HG02943 (cell line): Measurements from ENCODE around the gene ATXN1.

Experiments used
- ATAC-seq: cut with Tn5 transposase; IDR thresholded peaks from one replicate; pipeline ENCODE4 v1.9.1; 2021; ENCODE audit warnings: mild to moderate bottlenecking, low read depth, moderate library complexity; ENCODE audit not compliant: unreplicated experiment

The ATXN1 gene

GRCh38 chr6:16331384-16332174 is 429.7 kb downstream of the ATXN1 start:
- no peak for ATAC-seq

DNA sequence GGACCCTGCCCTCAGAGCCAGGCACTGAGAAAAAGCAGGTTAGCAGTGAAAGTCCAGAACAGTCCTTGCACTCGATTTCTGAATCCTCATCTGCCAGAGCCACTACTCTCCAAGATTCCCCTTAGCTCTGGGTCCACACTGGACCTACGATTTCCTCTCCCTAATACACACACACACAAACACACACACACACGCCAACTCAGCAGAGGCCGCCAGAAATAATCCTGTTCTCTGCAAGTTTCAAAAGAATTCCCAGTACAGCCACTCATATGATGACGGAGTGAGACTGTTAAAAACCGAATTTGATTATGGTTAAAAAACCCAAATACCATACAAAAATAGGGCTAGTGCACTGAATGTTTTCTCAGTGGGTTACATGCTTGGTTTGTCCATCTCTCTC is 432.0 kb downstream of the ATXN1 start:
- ATAC-seq = no peak

DNA sequence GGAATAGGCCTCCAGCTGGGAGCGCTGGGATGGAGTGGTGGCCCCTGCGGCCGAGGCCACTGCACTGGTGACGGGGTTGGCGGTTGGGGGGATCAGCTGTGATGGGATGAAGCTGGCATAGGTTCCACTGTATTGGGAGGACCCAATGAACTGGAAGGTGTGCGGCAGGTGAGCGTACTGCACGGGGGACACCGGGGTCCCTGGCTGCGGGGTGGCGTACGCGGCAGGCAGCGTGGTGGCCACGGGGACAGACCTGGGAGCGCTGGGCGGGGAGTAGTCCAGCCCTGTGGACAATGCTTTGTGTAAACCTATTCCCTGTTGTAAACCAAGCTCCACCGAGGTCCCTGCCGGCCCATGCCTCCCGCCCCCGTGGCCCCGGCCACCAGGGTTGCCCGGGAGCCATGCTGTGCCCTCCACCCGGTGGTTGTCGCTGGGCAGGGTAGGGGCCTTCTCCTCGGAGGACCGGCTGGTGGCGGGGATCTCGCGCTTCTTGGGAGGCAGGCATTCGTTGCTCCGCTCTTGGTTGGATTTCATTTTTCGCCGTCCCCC is 433.4 kb downstream of the ATXN1 start:
- no peak for ATAC-seq

- no peak for ATAC-seq
Observed at GRCh38 chr6:16326971-16327776, 434.1 kb downstream of the ATXN1 start.

DNA sequence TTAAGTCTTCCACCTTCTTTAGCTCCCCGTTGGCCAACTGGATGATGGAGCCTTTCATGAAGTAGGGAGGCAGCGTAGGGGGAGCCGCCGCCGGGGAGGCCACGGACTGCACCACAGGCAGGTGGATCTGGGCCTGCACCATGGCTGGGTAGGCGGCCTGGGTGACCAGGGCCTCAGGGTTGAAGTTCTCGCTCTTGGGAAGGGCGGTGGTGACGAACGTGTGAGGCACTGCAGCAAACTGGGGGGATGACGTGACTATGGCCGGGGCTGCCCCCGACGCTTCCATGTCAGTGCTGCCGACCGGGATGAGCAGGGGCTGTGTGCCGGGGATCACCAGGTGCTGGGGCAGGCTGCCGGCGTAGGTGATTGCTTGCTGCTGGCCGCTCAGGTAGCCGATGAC is 434.7 kb downstream of the ATXN1 start:
- ATAC-seq = no peak

GRCh38 chr6:16324606-16325225 is 436.5 kb downstream of the ATXN1 start:
- no peak for ATAC-seq

DNA sequence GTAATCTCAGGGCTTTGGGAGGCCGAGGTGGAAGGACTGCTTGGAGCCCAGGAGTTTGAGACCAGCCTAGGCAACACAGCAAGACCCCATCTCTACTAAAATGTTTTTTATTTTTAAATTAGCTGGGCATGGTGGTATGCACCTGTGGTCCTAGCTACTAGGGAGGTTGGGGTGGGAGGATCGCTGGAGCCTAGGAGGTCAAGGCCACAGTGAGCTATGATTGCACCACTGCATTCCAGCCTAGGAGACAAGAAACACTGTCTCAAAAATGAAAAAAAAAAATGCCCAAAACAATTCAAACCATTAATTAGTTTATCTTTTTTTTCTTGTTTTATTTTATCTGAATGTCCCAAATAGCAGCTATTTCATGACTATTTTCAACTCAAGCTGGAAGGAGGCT is 437.1 kb downstream of the ATXN1 start:
- ATAC-seq = no peak

DNA sequence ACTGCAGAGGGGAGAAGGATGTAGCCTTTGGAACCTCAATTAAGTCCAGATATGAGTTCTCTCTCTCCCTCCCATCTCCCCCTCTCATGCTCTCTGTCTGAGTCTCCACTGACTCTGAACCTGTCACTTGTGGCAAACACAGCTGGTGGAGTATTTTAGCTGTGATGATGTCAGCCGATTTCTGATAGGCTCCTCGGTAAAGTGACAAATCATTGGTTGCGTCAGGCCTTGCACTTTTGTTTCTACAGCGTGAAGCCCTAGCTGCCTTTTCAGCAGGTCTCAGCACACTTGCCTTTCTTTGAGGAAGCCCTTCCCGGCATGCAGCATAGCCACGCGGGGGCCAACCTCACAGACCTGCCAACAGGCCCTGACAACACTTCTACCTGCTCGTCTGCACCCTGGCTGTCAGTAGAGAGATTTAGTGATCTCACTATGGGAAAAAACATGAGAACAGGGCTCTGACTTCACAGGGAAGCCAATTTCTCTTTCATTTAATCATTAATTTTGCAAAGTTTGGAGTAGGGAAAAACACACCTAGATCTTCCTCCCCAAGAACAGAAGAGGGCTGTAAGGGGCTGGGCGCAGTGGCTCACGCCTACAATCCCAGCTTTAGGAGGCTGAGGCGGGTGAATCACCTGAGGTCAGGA is 438.5 kb downstream of the ATXN1 start:
- peak; percentile 82 for ATAC-seq

DNA sequence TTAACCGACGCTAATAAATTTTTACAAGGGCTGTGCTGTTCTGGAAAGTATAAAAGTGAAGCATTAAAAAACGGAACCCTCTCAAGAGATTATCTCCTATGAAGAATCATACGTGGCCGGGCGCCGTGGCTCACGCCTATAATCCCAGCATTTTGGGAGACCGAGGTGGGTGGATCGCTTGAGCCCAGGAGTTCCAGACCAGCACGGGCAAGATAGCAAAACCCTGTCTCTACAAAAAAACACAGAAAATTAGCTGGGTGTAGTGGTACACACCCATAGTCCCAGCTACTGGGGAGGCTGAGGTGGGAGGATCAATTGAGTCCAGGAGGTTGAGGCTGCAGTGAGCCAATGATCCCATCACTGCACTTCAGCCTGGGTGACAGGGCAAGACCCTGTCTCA is 439.4 kb downstream of the ATXN1 start:
- ATAC-seq = no peak

DNA sequence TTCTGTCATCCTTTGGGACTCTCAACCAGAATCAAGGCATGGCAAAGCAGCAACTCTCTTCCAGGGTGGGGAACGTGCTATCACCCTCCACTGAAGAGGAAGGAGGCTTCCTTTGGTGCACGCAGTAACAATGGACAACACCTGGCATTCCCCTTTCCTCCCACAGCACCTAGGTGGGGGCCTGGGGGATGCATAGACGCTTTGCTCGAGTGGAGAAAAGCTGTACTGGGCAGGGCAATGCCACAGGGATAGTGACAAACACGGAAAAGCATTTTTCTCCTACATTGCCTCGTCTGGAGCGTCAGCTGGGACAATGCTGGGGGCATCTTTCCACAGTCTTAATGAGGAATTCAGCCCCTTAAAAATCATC is 439.9 kb downstream of the ATXN1 start:
- ATAC-seq = no peak

- ATAC-seq = no peak
Observed at GRCh38 chr6:16320533-16321340, 440.5 kb downstream of the ATXN1 start.

DNA sequence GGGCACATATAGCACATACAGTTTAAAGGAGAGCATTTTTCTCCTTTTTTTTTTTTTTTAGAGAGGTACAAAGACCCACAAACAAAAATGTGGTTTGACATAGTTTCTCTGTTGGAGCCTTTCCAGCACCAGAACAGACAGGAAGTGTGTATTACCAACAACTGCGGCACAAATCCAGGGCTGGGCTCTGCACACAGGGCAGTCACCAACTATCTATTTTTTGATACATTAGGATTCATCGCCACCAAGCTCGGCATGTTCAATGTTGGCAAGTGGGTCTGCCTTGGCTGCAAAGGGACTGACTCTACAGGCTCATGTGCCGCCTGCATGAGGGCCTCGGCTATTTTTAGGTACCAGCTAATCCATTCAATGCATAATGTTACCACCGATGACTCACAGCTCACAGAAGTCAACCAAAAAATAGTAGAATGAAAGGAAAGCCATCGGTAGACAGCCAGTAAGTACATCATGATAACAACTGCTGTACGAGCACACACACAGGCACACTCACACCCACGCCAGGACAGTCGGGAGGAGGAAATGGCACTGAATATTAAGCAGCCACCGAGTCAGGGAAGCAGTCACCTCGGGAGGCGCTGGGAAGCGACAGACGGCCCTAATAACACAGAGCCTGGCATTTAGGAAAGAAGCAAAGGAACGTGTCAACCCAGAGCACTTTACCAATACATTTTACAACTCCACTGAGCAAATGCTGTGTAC is 441.3 kb downstream of the ATXN1 start:
- ATAC-seq = peak; percentile 48

DNA sequence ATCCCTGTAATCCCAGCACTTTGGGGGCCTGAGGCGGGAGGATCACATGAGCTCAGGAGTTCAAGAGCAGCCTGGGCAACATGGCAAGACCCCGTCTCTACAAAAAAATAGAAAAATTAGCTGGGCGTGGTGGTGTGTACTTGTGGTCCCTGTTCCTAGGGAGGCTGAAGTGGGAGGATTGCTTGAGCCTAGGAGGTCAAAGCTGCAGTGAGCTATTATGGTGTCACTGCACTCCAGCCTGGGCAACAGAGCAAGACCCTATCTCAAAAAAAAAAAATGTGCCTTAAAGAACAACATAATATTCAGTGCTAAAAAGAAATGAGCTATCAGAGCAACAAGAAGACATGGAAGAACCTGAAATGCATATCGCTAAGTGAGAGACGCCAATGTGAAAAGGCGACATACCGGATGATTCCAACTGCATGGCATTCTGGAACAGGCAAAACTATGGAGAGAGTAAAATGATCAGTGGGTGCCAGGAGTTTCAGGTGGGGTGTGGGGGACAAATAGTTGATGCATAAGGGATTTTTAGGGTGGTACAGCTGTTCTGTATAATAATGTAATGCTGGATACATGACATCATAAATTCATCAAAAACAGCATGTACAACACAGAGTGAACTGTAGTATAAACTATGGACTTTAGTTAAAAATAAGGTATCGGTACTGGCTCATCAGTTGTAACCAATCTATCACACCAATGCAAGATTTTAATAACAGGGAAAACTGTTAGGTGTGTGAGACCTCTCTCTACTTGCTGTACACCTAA is 442.1 kb downstream of the ATXN1 start:
- ATAC-seq = no peak

DNA sequence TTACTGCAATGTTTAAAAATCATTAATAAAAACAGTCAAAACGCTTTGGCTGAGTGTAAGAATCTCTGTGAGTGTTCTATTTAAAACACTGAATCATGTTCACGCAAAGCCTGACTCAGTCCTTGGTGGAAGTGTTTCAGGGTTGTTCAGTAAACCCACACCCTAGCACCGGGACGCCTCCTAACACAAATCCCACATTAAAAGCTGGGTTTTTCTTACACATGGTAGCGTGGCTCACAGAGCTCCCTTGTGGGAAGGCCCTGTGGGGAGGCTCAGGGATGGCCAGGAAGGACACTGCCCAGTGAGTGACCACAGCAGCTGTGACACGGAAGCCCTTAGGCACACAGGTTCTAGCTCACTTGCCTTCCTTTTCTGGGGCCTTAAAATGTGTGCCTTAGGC is 442.7 kb downstream of the ATXN1 start:
- no peak for ATAC-seq

DNA sequence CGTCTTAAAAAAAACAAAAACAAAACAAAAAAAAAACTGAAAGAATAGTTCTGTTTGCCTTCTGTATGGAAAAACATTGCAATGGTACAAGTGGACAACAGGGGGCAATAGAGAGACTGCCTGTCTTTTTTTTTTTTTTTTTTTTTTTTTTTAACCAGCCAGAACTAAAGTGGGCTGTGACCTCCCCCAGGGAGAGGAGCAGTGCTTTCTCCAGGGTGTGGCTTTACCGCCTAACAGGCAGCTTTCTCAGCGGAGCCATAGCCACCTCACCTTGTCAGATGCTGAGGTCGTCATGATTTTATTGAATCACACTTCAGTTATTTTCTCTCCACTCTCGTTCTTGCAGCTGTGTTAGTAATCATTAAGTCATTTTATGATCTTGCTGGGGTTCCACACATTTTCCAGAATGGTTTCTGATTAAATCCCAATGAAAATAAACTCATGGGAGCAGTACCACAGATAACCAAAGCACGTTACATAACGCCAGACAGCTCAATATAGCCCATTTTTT is 444.5 kb downstream of the ATXN1 start:
- no peak for ATAC-seq

DNA sequence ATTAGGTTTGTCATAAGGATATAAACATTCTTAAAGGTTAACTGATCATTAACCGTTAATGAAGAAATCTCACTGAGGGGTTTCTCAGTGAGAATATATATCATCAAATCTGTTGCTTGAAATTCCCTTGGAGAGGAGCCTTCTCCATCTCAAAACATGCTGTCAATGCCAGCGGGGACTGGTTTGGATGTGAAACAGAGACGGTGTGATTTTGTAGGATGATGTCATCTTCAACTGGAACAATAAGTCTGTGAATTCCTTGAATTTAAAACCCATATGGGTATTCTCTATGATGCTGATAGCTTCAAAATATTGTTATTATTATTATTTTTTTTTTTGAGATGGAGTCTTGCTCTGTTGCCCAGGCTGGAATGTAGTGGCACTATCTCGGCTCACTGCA is 447.0 kb downstream of the ATXN1 start:
- ATAC-seq = no peak

DNA sequence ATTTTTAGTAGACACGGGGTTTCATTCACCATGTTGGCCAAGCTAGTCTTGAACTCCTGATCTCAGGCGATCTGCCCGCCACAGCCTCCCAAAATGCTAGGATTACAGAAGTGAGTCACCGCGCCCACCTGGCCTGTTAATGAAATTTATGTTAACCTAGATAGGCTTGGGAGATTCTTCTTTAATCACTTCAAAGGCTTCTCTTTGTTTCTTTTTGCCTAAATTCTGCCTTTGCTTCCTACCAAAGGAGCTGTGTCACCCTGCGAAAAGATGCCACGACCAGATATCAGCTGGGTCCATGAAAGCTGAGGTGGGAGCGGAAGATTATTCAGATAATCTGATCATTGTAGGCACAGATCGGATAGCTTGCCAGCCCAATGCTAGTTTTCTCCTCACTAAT is 447.5 kb downstream of the ATXN1 start:
- no peak for ATAC-seq

DNA sequence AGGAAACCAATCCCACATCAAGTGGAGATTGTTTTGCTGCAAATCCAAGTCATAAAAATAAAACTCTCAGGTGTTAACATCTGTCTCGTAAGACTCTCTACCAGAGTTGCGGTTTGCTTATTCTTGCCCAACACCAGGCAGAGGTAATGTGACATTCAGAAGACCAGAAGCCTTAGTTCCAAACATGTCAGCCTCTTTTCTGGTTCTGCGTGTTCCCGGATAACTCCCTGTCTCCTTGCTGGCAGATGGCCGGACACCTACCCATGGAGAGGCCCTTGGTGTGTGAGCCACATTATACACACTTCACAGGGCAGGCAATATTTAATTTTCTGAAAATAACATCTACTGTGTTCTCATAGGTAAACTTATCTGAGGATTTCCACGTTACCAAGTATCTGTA is 449.5 kb downstream of the ATXN1 start:
- no peak for ATAC-seq
